H1 (cell line): ENCODE data around the gene ANAPC2. TPM values are rescaled to one million over a fixed set of nuclear protein-coding genes. Genes with fewer than 3 reads are reported as not detected.

Experiments used
- CTCF ChIA-PET: fragments of 300-600 bp; sonication (Branson Sonifier 250); formaldehyde crosslinking; loops from one replicate; lab custom pipeline; 2021; ENCODE audit not compliant: partially characterized antibody; lab: Charles Lee
- POLR2A ChIA-PET: fragments of 300-600 bp; sonication (Branson Sonifier 250); formaldehyde crosslinking; loops from one replicate; lab custom pipeline; 2021; ENCODE audit warnings: inconsistent platforms; ENCODE audit not compliant: partially characterized antibody; lab: Charles Lee
- DNase-seq, 2 experiments: peaks; one replicate each; pipeline versions ENCODE4 v3.0.0 to v3.0.0-alpha.2; 2010 to 2022; ENCODE audit warnings: low spot score in 2 of 2, low read depth in 1 of 2, mixed read lengths in 1 of 2
- FAIRE-seq: peaks from 2 replicates; lab custom pipeline; 2011; peaks lifted over from hg19 to GRCh38; lab: Jason Lieb, UNC
- H2AFZ ChIP-seq: 2 replicates; pipeline ENCODE4 v1.8.1; 2012; ENCODE audit warnings: low read length, inconsistent platforms
- H2AK5ac ChIP-seq: 2 replicates; pipeline ENCODE4 v1.6.1; 2013; ENCODE audit warnings: low read depth, low read length
- H2BK120ac ChIP-seq: replicated peaks from 2 replicates; pipeline ENCODE3; 2013; ENCODE audit warnings: low read depth, low read length, inconsistent platforms
- H2BK12ac ChIP-seq: 2 replicates; pipeline ENCODE4 v1.6.1; 2013; ENCODE audit warnings: low read depth, low read length
- H2BK15ac ChIP-seq: 2 replicates; pipeline ENCODE4 v1.6.1; 2013; ENCODE audit warnings: low read length
- H2BK20ac ChIP-seq: 2 replicates; pipeline ENCODE4 v1.6.1; 2013; ENCODE audit warnings: low read length
- H2BK5ac ChIP-seq: 2 replicates; pipeline ENCODE4 v1.6.1; 2013; ENCODE audit warnings: low read depth, low read length
- H3K14ac ChIP-seq: 2 replicates; pipeline ENCODE4 v1.6.1; 2013; ENCODE audit warnings: inconsistent platforms; ENCODE audit not compliant: insufficient read length
- H3K18ac ChIP-seq: 2 replicates; pipeline ENCODE4 v1.6.1; 2013; ENCODE audit warnings: low read length; ENCODE audit errors: extremely low read depth
- H3K23ac ChIP-seq: 2 replicates; pipeline ENCODE4 v1.6.1; 2013; ENCODE audit warnings: inconsistent platforms; ENCODE audit not compliant: insufficient read length
- H3K23me2 ChIP-seq: 2 replicates; pipeline ENCODE4 v1.6.1; 2013; ENCODE audit warnings: low read depth, low read length
- H3K27ac ChIP-seq: 2 replicates; pipeline ENCODE4 v1.6.1; 2011; ENCODE audit warnings: low read depth, low read length, inconsistent platforms
- H3K27me3 ChIP-seq, 4 experiments: replicated peaks in 1 of 4; 1 replicate in 1 of 4; 2 replicates in 3 of 4; pipeline versions ENCODE4 v1.6.1 to v1.8.1; 2011 to 2013; ENCODE audit warnings: low read length in 3 of 4, mild to moderate bottlenecking in 3 of 4, inconsistent platforms in 2 of 4, mixed read lengths in 2 of 4, moderate library complexity in 1 of 4; ENCODE audit not compliant: control insufficient read depth in 3 of 4, insufficient read depth in 3 of 4; ENCODE audit errors: extremely low read depth in 1 of 4
- H3K36me3 ChIP-seq, 4 experiments: 2 replicates each; pipeline versions ENCODE4 v1.6.1 to v1.8.1; 2011 to 2013; ENCODE audit warnings: mild to moderate bottlenecking in 4 of 4, low read length in 3 of 4, moderate library complexity in 2 of 4, control low read depth in 1 of 4, inconsistent platforms in 1 of 4; ENCODE audit not compliant: insufficient read depth in 4 of 4, control insufficient read depth in 2 of 4
- H3K4ac ChIP-seq: replicated peaks from 2 replicates; pipeline ENCODE3; 2013; ENCODE audit warnings: low read length, low read depth, mixed read lengths, inconsistent platforms; ENCODE audit not compliant: insufficient read length
- H3K4me1 ChIP-seq, 4 experiments: replicated peaks in 1 of 4; 1 replicate in 1 of 4; 2 replicates in 3 of 4; pipeline versions ENCODE4 v1.6.1 to v1.8.1; 2011 to 2013; ENCODE audit warnings: low read length in 3 of 4, inconsistent platforms in 2 of 4, mixed read lengths in 1 of 4; ENCODE audit not compliant: insufficient read depth in 4 of 4, control insufficient read depth in 3 of 4
- H3K4me2 ChIP-seq, 2 experiments: 2 replicates each; pipeline versions ENCODE4 v1.6.1 to v1.8.1; 2011 to 2013; ENCODE audit warnings: low read depth in 2 of 2, low read length in 2 of 2, control low read depth in 1 of 2, inconsistent platforms in 1 of 2, mild to moderate bottlenecking in 1 of 2; ENCODE audit not compliant: insufficient read depth in 1 of 2
- H3K4me3 ChIP-seq, 4 experiments: fragments of 200-600, 300-600 bp in 1 of 4; sonication (generic), shearing (Covaris generic), sonication (Bioruptor Twin) in 1 of 4; 2 replicates each; pipeline versions ENCODE4 v1.5.1 to v1.8.1; 2011 to 2016; ENCODE audit warnings: low read length in 4 of 4, low read depth in 3 of 4, control low read depth in 2 of 4, inconsistent platforms in 2 of 4, mild to moderate bottlenecking in 2 of 4, mixed read lengths in 1 of 4, moderate library complexity in 1 of 4; ENCODE audit not compliant: insufficient read depth in 2 of 4; ENCODE audit errors: extremely low read depth in 1 of 4
- H3K56ac ChIP-seq: replicated peaks from 2 replicates; pipeline ENCODE3; 2013; ENCODE audit warnings: low read depth, mild to moderate bottlenecking, mixed read lengths, low read length, inconsistent platforms; ENCODE audit not compliant: insufficient read length
- H3K79me1 ChIP-seq: 2 replicates; pipeline ENCODE4 v1.6.1; 2013; ENCODE audit warnings: low read depth, low read length, control low read depth
- H3K79me2 ChIP-seq, 2 experiments: 2 replicates each; pipeline versions ENCODE4 v1.6.1 to v1.8.1; 2012 to 2013; ENCODE audit warnings: low read length in 2 of 2, mild to moderate bottlenecking in 2 of 2, inconsistent platforms in 1 of 2; ENCODE audit not compliant: insufficient read depth in 2 of 2, control insufficient read depth in 1 of 2
- H3K9ac ChIP-seq, 4 experiments: replicated peaks in 1 of 4; 1 replicate in 1 of 4; 2 replicates in 3 of 4; pipeline versions ENCODE4 v1.6.1 to v1.8.1; 2011 to 2013; ENCODE audit warnings: low read depth in 3 of 4, low read length in 3 of 4, control low read depth in 2 of 4, mild to moderate bottlenecking in 2 of 4, moderate library complexity in 2 of 4, inconsistent platforms in 1 of 4; ENCODE audit errors: extremely low read depth in 1 of 4
- H3K9me3 ChIP-seq, 2 experiments: 2 replicates each; pipeline versions ENCODE4 v1.6.1 to v1.8.1; 2012 to 2013; ENCODE audit warnings: mild to moderate bottlenecking in 2 of 2, moderate library complexity in 2 of 2, control low read depth in 1 of 2, inconsistent platforms in 1 of 2, low read depth in 1 of 2, low read length in 1 of 2, mixed read lengths in 1 of 2; ENCODE audit not compliant: insufficient read depth in 2 of 2
- H4K20me1 ChIP-seq, 2 experiments: replicated peaks in 1 of 2; 2 replicates each; pipeline versions ENCODE3 to v1.8.1; 2011 to 2013; ENCODE audit warnings: inconsistent platforms in 2 of 2, low read length in 2 of 2, mild to moderate bottlenecking in 1 of 2; ENCODE audit not compliant: insufficient read depth in 2 of 2, control insufficient read depth in 1 of 2
- H4K5ac ChIP-seq: 2 replicates; pipeline ENCODE4 v1.6.1; 2013; ENCODE audit warnings: low read length, low read depth, mixed read lengths, inconsistent platforms; ENCODE audit not compliant: insufficient read length
- H4K8ac ChIP-seq: 2 replicates; pipeline ENCODE4 v1.8.0; 2013; ENCODE audit warnings: mild to moderate bottlenecking, moderate library complexity, low read length, inconsistent platforms; ENCODE audit not compliant: insufficient read depth; ENCODE audit errors: extremely low read depth
- H4K91ac ChIP-seq: replicated peaks from 2 replicates; pipeline ENCODE3; 2013; ENCODE audit warnings: low read length, mixed read lengths, inconsistent platforms; ENCODE audit not compliant: insufficient read length
- ASH2L ChIP-seq: fragments of 200-600, 300-600 bp; sonication (generic); IDR thresholded peaks from one replicate; pipeline ENCODE4 v1.7.1; 2017; ENCODE audit warnings: low read length
- GTF2F1 ChIP-seq: IDR thresholded peaks from 2 replicates; pipeline ENCODE4 v1.6.1; 2012; ENCODE audit warnings: low read depth, low read length, improper control_type of control experiment, borderline replicate concordance
- RAD21 ChIP-seq, 2 experiments: IDR thresholded peaks in 1 of 2; conservative IDR thresholded peaks in 1 of 2; 2 replicates each; pipeline ENCODE4 v1.6.1; 2011; ENCODE audit warnings: low read depth in 2 of 2, low read length in 2 of 2, improper control_type of control experiment in 1 of 2, inconsistent platforms in 1 of 2, mild to moderate bottlenecking in 1 of 2, moderate library complexity in 1 of 2
- RNF2 ChIP-seq: fragments of 200-900, 300-1000 bp; sonication (generic); IDR thresholded peaks from 2 replicates; pipeline ENCODE4 v1.7.1; 2016; ENCODE audit warnings: borderline replicate concordance, low read depth, mild to moderate bottlenecking, antibody characterized with exemption, low read length; ENCODE audit not compliant: poor library complexity, severe bottlenecking; ENCODE audit errors: missing control alignments
- SIN3A ChIP-seq, 2 experiments: IDR thresholded peaks in 1 of 2; conservative IDR thresholded peaks in 1 of 2; 2 replicates each; pipeline ENCODE4 v1.6.1; 2011 to 2012; ENCODE audit warnings: low read length in 2 of 2, improper control_type of control experiment in 1 of 2, low read depth in 1 of 2, mild to moderate bottlenecking in 1 of 2
- SIRT6 ChIP-seq: IDR thresholded peaks from one replicate; pipeline ENCODE4 v1.7.1; 2012; ENCODE audit warnings: low read length, inconsistent platforms
- SP4 ChIP-seq: IDR thresholded peaks from 2 replicates; pipeline ENCODE4 v1.6.1; 2012; ENCODE audit warnings: low read length, inconsistent platforms
- SRF ChIP-seq: IDR thresholded peaks from 2 replicates; pipeline ENCODE4 v1.6.1; 2011; ENCODE audit warnings: mild to moderate bottlenecking, low read depth, low read length, moderate library complexity
- TAF7 ChIP-seq: optimal IDR thresholded peaks from 2 replicates; pipeline ENCODE3; 2011; ENCODE audit warnings: low read depth, mild to moderate bottlenecking, inconsistent platforms, low read length, moderate library complexity, borderline replicate concordance
- WGBS, 2 experiments: shearing (Covaris generic) in 1 of 2; methylation state at CpG; one replicate each; pipeline versions ENCODE4 v1.1.6 to v1.1.7; 2013 to 2015; ENCODE audit warnings: low lambda C conversion rate in 2 of 2, mixed read lengths in 2 of 2, inconsistent platforms in 1 of 2, low coverage in 1 of 2, missing lambda C conversion rate in 1 of 2; ENCODE audit not compliant: insufficient replicate concordance in 2 of 2, insufficient coverage in 1 of 2, insufficient read length in 1 of 2; ENCODE audit errors: extremely low coverage in 1 of 2, missing lambda C conversion rate in 1 of 2; 5-methylcytosine and 5-hydroxymethylcytosine counted together
- polyA plus RNA-seq, 7 experiments: library from polyadenylated mRNA; depleted of rRNA in 3 of 7; stranded (reverse) in 5 of 7; unstranded in 2 of 7; fragments of >200 nt in 5 of 7; fragments of 200-250 nt in 2 of 7; gene quantifications; 1 replicate in 5 of 7; 2 replicates in 1 of 7; 4 replicates in 1 of 7; pipeline versions ENCODE4 v1.2.1 to v1.2.3, GENCODE V29; 2011 to 2013; ENCODE audit warnings: missing spikeins in 2 of 7, mixed read lengths in 2 of 7
- total RNA-seq: library from RNA; stranded (reverse); fragmentation: NEBNext Ultra II Directional; extraction: Animal tissue kit (Norgen Biotek cat#: 25700); gene quantifications from 2 replicates; pipeline ENCODE4 v1.2.1, GENCODE V29; 2021

ANAPC2 gene
- total and polyA plus RNA-seq, 2 of the 8 experiments (the other 6 are each of a cell fraction or from before 2014, with no cell fraction given) = 30.2 to 37.7 TPM

- no peak overlapping the region for H2BK120ac ChIP-seq
- H2BK15ac ChIP-seq = no peak overlapping the region
- ChIA-PET POLR2A (interaction anchor here (0.7 to 1.4 kb wide), 2 partner anchors 33 to 76 kb away, joined by 3 to 4 read pairs; partner anchors contain the start of gene TUBB4B), CTCF (interaction anchor here (1.0 kb wide), 1 partner anchor 61 kb away, joined by 3 read pairs; no protein-coding TSS in a partner anchor)
- no peak overlapping the region for H3K4me2 ChIP-seq
- H4K91ac ChIP-seq = no peak overlapping the region
- no peaks in the 10 kb centered on the region for H3K79me2 ChIP-seq
- H2BK12ac ChIP-seq = no peak overlapping the region
- H2BK5ac ChIP-seq = no peak overlapping the region
- no peak overlapping the region for H3K18ac ChIP-seq
- no peak overlapping the region for H2AFZ ChIP-seq
- peaks cover 66 to 98% (median 87%) of the 10 kb centered on the region in 4 experiments for H3K27me3 ChIP-seq
- no peaks in the 10 kb centered on the region; a peak in 1 of 8 replicates for H3K36me3 ChIP-seq
- H4K5ac ChIP-seq = no peak overlapping the region
- H3K79me1 ChIP-seq = no peaks in the 10 kb centered on the region; the same call in 1 of the 2 replicates
- H3K4me3 ChIP-seq = no peak overlapping the region
- no peak overlapping the region for H2BK20ac ChIP-seq
- FAIRE-seq = no peak
- peaks cover 0 to 19% (median 16%) of the 10 kb centered on the region in 4 experiments; a peak in 6 of 7 replicates for H3K4me1 ChIP-seq
- H3K4ac ChIP-seq = no peak overlapping the region
- no peaks in the 10 kb centered on the region for H3K9me3 ChIP-seq
- no peak overlapping the region for H3K14ac ChIP-seq
- H3K27ac ChIP-seq = no peak overlapping the region
- WGBS, 2 experiments = 90% methylated on average over 25 of the region's 32 CpGs; no CpG with 5 or more reads in 1 of the 2 experiments
- peaks cover 20% of the 10 kb centered on the region; the same call in 1 of the 2 replicates for H3K23me2 ChIP-seq
- no peak overlapping the region for H2AK5ac ChIP-seq
- H4K8ac ChIP-seq = no peak overlapping the region
- H3K56ac ChIP-seq = no peak overlapping the region
- DNase-seq = no peak
- no peak overlapping the region for H3K23ac ChIP-seq
- H4K20me1 ChIP-seq = peaks cover 0 to 14% of the 10 kb centered on the region in 2 experiments
- H3K9ac ChIP-seq = no peak overlapping the region
- TF ChIP-seq ASH2L (no peak), SRF (no peak), SIN3A (conservative IDR thresholded peaks at IDR 0.05 in 1 of 2, IDR thresholded peaks at IDR 0.05 in 1 of 2; ENCODE audit: low read depth in 1 of 2, low read length in 2 of 2) (no peak), SP4 (no peak), RNF2 (no peak), SIRT6 (no peak), GTF2F1 (no peak), RAD21 (IDR thresholded peaks at IDR 0.05 in 1 of 2, conservative IDR thresholded peaks at IDR 0.05 in 1 of 2; ENCODE audit: low read depth in 2 of 2, low read length in 2 of 2) (no peak), TAF7 (no peak)
These were observed 23.0 kb downstream of the ANAPC2 start for GRCh38 chr9:137165250-137165836.
